SK-N-SH (cell line): ENCODE measurements around the gene ZC3H10. TPM values are rescaled to one million over a fixed set of nuclear protein-coding genes. Genes with fewer than 3 reads are reported as not detected.
A peak's percentile ranks its signal among the peaks of the same experiment; 100 is the strongest.

Source experiments
- CTCF ChIA-PET: fragments of 300-600, 350-600 bp; formaldehyde crosslinking; extraction: SDS; loops from one replicate; lab custom pipeline; 2021; lab: Yijun Ruan, JAX
- POLR2A ChIA-PET: fragments of 350-600 bp; sonication (Branson Sonifier 250); formaldehyde crosslinking; extraction: SDS; loops from one replicate; lab custom pipeline; 2020; ENCODE audit warnings: antibody characterized with exemption, inconsistent platforms; lab: Yijun Ruan, JAX
- DNase-seq: peaks from one replicate; pipeline ENCODE4 v3.0.0; 2012
- H2AFZ ChIP-seq: fragments of 200-600 bp; sonication (generic); 2 replicates; pipeline ENCODE4 v1.8.1; 2016; ENCODE audit warnings: antibody characterized with exemption, mild to moderate bottlenecking, low read depth
- H3F3A ChIP-seq: fragments of 200-600 bp; sonication (generic); replicated peaks from 2 replicates; pipeline ENCODE3; 2016; ENCODE audit warnings: antibody characterized with exemption, mild to moderate bottlenecking; ENCODE audit not compliant: insufficient read depth
- H3K27ac ChIP-seq, 2 experiments: fragments of 200-500 bp in 1 of 2; fragments of 200-600 bp in 1 of 2; sonication (Bioruptor generic) in 1 of 2; sonication (generic), shearing (Covaris generic) in 1 of 2; 2 replicates each; pipeline versions ENCODE4 v1.5.1 to v1.6.1; 2014 to 2016; ENCODE audit warnings: low read depth in 2 of 2, inconsistent platforms in 1 of 2, low read length in 1 of 2, mild to moderate bottlenecking in 1 of 2, mixed read lengths in 1 of 2
- H3K27me3 ChIP-seq: fragments of 200-600 bp; sonication (generic), shearing (Covaris generic); 2 replicates; pipeline ENCODE4 v1.6.1; 2016; ENCODE audit warnings: mixed run types; ENCODE audit not compliant: insufficient read depth
- H3K36me3 ChIP-seq, 2 experiments: fragments of 200-500 bp in 1 of 2; fragments of 200-600 bp in 1 of 2; sonication (Bioruptor generic) in 1 of 2; sonication (generic) in 1 of 2; replicated peaks in 1 of 2; 2 replicates each; pipeline versions ENCODE3 to v1.5.1; 2014 to 2016; ENCODE audit warnings: low read length in 1 of 2, mild to moderate bottlenecking in 1 of 2; ENCODE audit not compliant: insufficient read depth in 2 of 2, control insufficient read depth in 1 of 2
- H3K4me1 ChIP-seq, 2 experiments: fragments of 200-500 bp in 1 of 2; fragments of 200-600 bp in 1 of 2; sonication (Bioruptor generic) in 1 of 2; sonication (generic), shearing (Covaris generic) in 1 of 2; 2 replicates each; pipeline versions ENCODE4 v1.5.1 to v1.6.1; 2014 to 2016; ENCODE audit warnings: low read depth in 1 of 2, low read length in 1 of 2, mixed run types in 1 of 2; ENCODE audit not compliant: insufficient read depth in 2 of 2, control insufficient read depth in 1 of 2
- H3K4me2 ChIP-seq: fragments of 200-600 bp; sonication (generic), shearing (Covaris generic); 2 replicates; pipeline ENCODE4 v1.6.1; 2017; ENCODE audit warnings: mixed run types
- H3K4me3 ChIP-seq, 2 experiments: fragments of 200-500 bp in 1 of 2; fragments of 200-600 bp in 1 of 2; sonication (Bioruptor generic) in 1 of 2; sonication (generic), shearing (Covaris generic) in 1 of 2; 2 replicates each; pipeline versions ENCODE4 v1.5.1 to v1.8.1; 2014 to 2016; ENCODE audit warnings: low read depth in 2 of 2, inconsistent platforms in 1 of 2, low read length in 1 of 2, mild to moderate bottlenecking in 1 of 2, mixed read lengths in 1 of 2, moderate library complexity in 1 of 2
- H3K79me2 ChIP-seq: fragments of 200-600 bp; sonication (generic); 2 replicates; pipeline ENCODE4 v1.8.1; 2017; ENCODE audit warnings: mild to moderate bottlenecking; ENCODE audit not compliant: insufficient read depth
- H3K9ac ChIP-seq: fragments of 200-600 bp; sonication (generic); 2 replicates; pipeline ENCODE4 v1.6.1; 2017; ENCODE audit warnings: mixed run types
- H3K9me2 ChIP-seq: fragments of 200-600 bp; sonication (generic); 2 replicates; pipeline ENCODE4 v1.6.1; 2017; ENCODE audit warnings: mixed run types
- H3K9me3 ChIP-seq: fragments of 200-600 bp; sonication (generic); 2 replicates; pipeline ENCODE4 v1.6.1; 2017; ENCODE audit warnings: mixed run types, mild to moderate bottlenecking, moderate library complexity
- H4K20me1 ChIP-seq: fragments of 200-600 bp; sonication (generic); 2 replicates; pipeline ENCODE4 v1.6.1; 2017; ENCODE audit warnings: mild to moderate bottlenecking, mixed run types; ENCODE audit not compliant: insufficient read depth
- CHD2 ChIP-seq: fragments of 150-350 bp; IDR thresholded peaks from 2 replicates; pipeline ENCODE4 v1.6.1; 2018; ENCODE audit warnings: low read length; ENCODE audit not compliant: partially characterized antibody
- EP300 ChIP-seq, 2 experiments: IDR thresholded peaks; 2 replicates each; pipeline versions ENCODE4 v1.4.0 to v1.6.1; 2012; ENCODE audit warnings: borderline replicate concordance in 1 of 2, low read depth in 1 of 2, low read length in 1 of 2
- GATA2 ChIP-seq: sonication (generic); formaldehyde crosslinking; IDR thresholded peaks from 2 replicates; pipeline ENCODE4 v1.5.0; 2020; ENCODE audit warnings: mild to moderate bottlenecking, missing genetic modification reagents
- IRF3 ChIP-seq: fragments of 150-350 bp; IDR thresholded peaks from 2 replicates; pipeline ENCODE4 v1.6.1; 2016; ENCODE audit warnings: mild to moderate bottlenecking, low read depth, low read length
- MEF2A ChIP-seq: IDR thresholded peaks from 2 replicates; pipeline ENCODE4 v1.4.0; 2012; ENCODE audit warnings: low read depth, borderline replicate concordance
- NRF1 ChIP-seq: IDR thresholded peaks from 2 replicates; pipeline ENCODE4 v1.6.1; 2012; ENCODE audit warnings: low read depth, mild to moderate bottlenecking, low read length
- PBX3 ChIP-seq: IDR thresholded peaks from 2 replicates; pipeline ENCODE4; 2012
- POLR2AphosphoS5 ChIP-seq: IDR thresholded peaks from 2 replicates; pipeline ENCODE4 v1.6.1; 2012; ENCODE audit warnings: low read depth, low read length
- RCOR1 ChIP-seq: fragments of 150-350 bp; IDR thresholded peaks from 2 replicates; pipeline ENCODE4 v1.6.1; 2017; ENCODE audit warnings: antibody characterized with exemption, low read length
- REST ChIP-seq: IDR thresholded peaks from 2 replicates; pipeline ENCODE4 v1.6.1; 2012; ENCODE audit warnings: mild to moderate bottlenecking, low read depth, low read length, moderate library complexity
- SIN3A ChIP-seq: IDR thresholded peaks from 2 replicates; pipeline ENCODE4 v1.6.1; 2012; ENCODE audit warnings: low read depth, mild to moderate bottlenecking, low read length, moderate library complexity, borderline replicate concordance
- SMC3 ChIP-seq: IDR thresholded peaks from 2 replicates; pipeline ENCODE4 v1.6.1; 2012; ENCODE audit warnings: low read depth, low read length, improper control_type of control experiment
- USF1 ChIP-seq: IDR thresholded peaks from 2 replicates; pipeline ENCODE4 v1.4.0; 2012; ENCODE audit warnings: low read depth, borderline replicate concordance
- USF2 ChIP-seq: fragments of 150-350 bp; IDR thresholded peaks from 2 replicates; pipeline ENCODE4 v1.6.1; 2017; ENCODE audit warnings: antibody characterized with exemption, low read length, low read depth, borderline replicate concordance
- YY1 ChIP-seq: IDR thresholded peaks from 2 replicates; pipeline ENCODE4 v1.4.0; 2012; ENCODE audit warnings: low read depth, mild to moderate bottlenecking
- WGBS: methylation state at CpG from one replicate; pipeline ENCODE4 v1.1.6; 2017; ENCODE audit warnings: low lambda C conversion rate; 5-methylcytosine and 5-hydroxymethylcytosine counted together
- polyA plus RNA-seq, 3 experiments: library from polyadenylated mRNA; depleted of rRNA; stranded (reverse); fragments of >200 nt; gene quantifications; 2 replicates each; pipeline ENCODE4 v1.2.3, GENCODE V29; 2012

ZC3H10 gene
- polyA plus RNA-seq, 1 of the 3 experiments (the other 2 are of a cell fraction): 2.0 TPM

GRCh38 chr12:56152756-56153677 is 35.0 kb downstream of the ZC3H10 start:
- WGBS: 6% methylated on average over 8 of the region's 8 CpGs

More at GRCh38 chr12:56152756-56153677, 35.0 kb downstream of the ZC3H10 start:
- peaks cover 25% of the 10 kb centered on the region for H3F3A ChIP-seq
- peak; percentile 48 for DNase-seq
- no peaks in the 10 kb centered on the region for H3K9me3 ChIP-seq
- H3K9ac ChIP-seq: peak overlapping the region; percentile 82
- peaks cover 23 to 25% of the 10 kb centered on the region in 2 experiments; a peak in 3 of 4 replicates for H3K4me1 ChIP-seq
- H3K36me3 ChIP-seq: peaks cover 6 to 9% of the 10 kb centered on the region in 2 experiments
- H3K4me2 ChIP-seq: peak overlapping the region; percentile 95
- H2AFZ ChIP-seq: no peak overlapping the region; the same call in 1 of the 2 replicates
- ChIA-PET POLR2A (no interaction called here), CTCF (interaction anchor here (1.4 to 2.4 kb wide), 2 partner anchors 24 to 37 kb away, joined by 6 to 14 read pairs; partner anchors contain the start of gene SMARCC2)
- TF ChIP-seq SIN3A (no peak), USF1 (no peak), EP300 (IDR thresholded peaks at IDR 0.05; ENCODE audit: borderline replicate concordance in 1 of 2, low read depth in 1 of 2, low read length in 1 of 2) (no peak), RCOR1 (no peak), IRF3 (no peak), REST (no peak), NRF1 (no peak), PBX3 (no peak), USF2 (no peak), GATA2 (CRISPR knock-in tag) (no peak), YY1 (no peak), SMC3 (no peak), MEF2A (no peak), POLR2AphosphoS5 (no peak), CHD2 (no peak)
- H4K20me1 ChIP-seq: no peaks in the 10 kb centered on the region
- H3K27ac ChIP-seq: peak overlapping the region; percentile 54 to 85; a peak in 3 of 4 replicates
- H3K27me3 ChIP-seq: no peaks in the 10 kb centered on the region
- H3K9me2 ChIP-seq: no peaks in the 10 kb centered on the region
- H3K4me3 ChIP-seq: peak overlapping the region; percentile 62 to 87
- peaks cover 34% of the 10 kb centered on the region for H3K79me2 ChIP-seq
